Fibroblast of lung (primary cell): ENCODE results near the gene CNOT1.
"Not testable (repeated sequence)": the region's sequence is repeated elsewhere in the genome, so short reads cannot be mapped to it uniquely, and the experiment has no call there.

Experiments
- EZH2 ChIP-seq: IDR thresholded peaks from 2 replicates; pipeline ENCODE4 v1.5.1; 2012; ENCODE audit warnings: low read length, control low read depth, mild to moderate bottlenecking; ENCODE audit errors: missing control alignments
- TF ChIP-seq, protein P1 (sequence below), 2 donors: IDR thresholded peaks in 1 of 2; conservative IDR thresholded peaks in 1 of 2; 1 replicate in 1 of 2; 2 replicates in 1 of 2; pipeline ENCODE4 v1.5.1; 2011 to 2012; ENCODE audit warnings: low read length in 2 of 2, control low read depth in 1 of 2, inconsistent platforms in 1 of 2, low read depth in 1 of 2, mild to moderate bottlenecking in 1 of 2

DNA sequence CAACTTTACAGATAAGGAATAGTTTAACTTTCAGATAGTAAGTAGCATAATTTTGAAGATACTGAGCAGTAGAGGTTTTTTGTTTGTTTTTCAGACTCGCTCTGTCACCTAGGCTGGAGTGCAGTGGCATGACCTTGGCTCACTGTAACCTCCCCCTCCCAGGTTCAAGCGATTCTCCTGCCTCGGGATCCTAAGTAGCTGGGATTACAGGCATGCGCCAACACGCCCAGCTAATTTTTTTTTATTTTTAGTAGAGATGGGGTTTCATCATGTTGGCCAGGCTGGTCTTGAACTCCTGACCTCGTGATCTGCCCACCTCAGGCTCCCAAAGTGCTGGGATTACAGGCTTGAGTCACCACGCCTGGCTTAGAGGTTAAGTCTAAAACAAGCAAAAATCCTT is 16.7 kb downstream of the CNOT1 start:
- TF ChIP-seq, protein P1, sequence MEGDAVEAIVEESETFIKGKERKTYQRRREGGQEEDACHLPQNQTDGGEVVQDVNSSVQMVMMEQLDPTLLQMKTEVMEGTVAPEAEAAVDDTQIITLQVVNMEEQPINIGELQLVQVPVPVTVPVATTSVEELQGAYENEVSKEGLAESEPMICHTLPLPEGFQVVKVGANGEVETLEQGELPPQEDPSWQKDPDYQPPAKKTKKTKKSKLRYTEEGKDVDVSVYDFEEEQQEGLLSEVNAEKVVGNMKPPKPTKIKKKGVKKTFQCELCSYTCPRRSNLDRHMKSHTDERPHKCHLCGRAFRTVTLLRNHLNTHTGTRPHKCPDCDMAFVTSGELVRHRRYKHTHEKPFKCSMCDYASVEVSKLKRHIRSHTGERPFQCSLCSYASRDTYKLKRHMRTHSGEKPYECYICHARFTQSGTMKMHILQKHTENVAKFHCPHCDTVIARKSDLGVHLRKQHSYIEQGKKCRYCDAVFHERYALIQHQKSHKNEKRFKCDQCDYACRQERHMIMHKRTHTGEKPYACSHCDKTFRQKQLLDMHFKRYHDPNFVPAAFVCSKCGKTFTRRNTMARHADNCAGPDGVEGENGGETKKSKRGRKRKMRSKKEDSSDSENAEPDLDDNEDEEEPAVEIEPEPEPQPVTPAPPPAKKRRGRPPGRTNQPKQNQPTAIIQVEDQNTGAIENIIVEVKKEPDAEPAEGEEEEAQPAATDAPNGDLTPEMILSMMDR (conservative IDR thresholded peaks at IDR 0.05 in 1 of 2, IDR thresholded peaks at IDR 0.05 in 1 of 2; ENCODE audit: low read depth in 1 of 2, low read length in 2 of 2): not testable (repeated sequence)
- not testable (repeated sequence) for TF ChIP-seq EZH2
